IMR-90 (cell line): Measurements from ENCODE around the gene ETFB. TPM values are rescaled to one million over a fixed set of nuclear protein-coding genes. Genes with fewer than 3 reads are reported as not detected.

Source experiments
- ATAC-seq: fragments of 200-7000 bp; cut with Tn5 transposase; 2 replicates; pipeline ENCODE4 v1.9.1; 2020; ENCODE audit warnings: low read depth, mild to moderate bottlenecking, moderate library complexity
- BruUV-seq: library from RNA; stranded (reverse); fragments of 400-500 nt; replicated peaks from 2 replicates; lab custom pipeline; 2021; lab: Mats Ljungman, UMichigan
- CTCF ChIA-PET: fragments of 300-600 bp; formaldehyde crosslinking; extraction: SDS; loops from one replicate; lab custom pipeline; 2021; ENCODE audit warnings: antibody characterized with exemption; lab: Yijun Ruan, JAX
- POLR2A ChIA-PET: fragments of 300-600 bp; sonication (Branson Sonifier 250); formaldehyde crosslinking; loops from one replicate; lab custom pipeline; 2022; ENCODE audit warnings: antibody characterized with exemption; ENCODE audit not compliant: unreplicated experiment; lab: Charles Lee
- DNase-seq: peaks from one replicate; pipeline ENCODE4 v3.0.0; 2013
- H2AFZ ChIP-seq: replicated peaks from 2 replicates; pipeline ENCODE3; 2013; ENCODE audit warnings: low read length, mild to moderate bottlenecking; ENCODE audit not compliant: poor library complexity
- H2AK5ac ChIP-seq: 2 replicates; pipeline ENCODE4 v1.6.1; 2013; ENCODE audit warnings: low read depth, low read length, inconsistent platforms
- H2AK9ac ChIP-seq: replicated peaks from 2 replicates; pipeline ENCODE3; 2013; ENCODE audit warnings: mild to moderate bottlenecking, low read depth, low read length, moderate library complexity; ENCODE audit not compliant: poor library complexity
- H2BK120ac ChIP-seq: 2 replicates; pipeline ENCODE4 v1.6.1; 2013; ENCODE audit warnings: low read depth, low read length, inconsistent platforms
- H2BK15ac ChIP-seq: 3 replicates; pipeline ENCODE4 v1.6.1; 2013; ENCODE audit warnings: low read depth, low read length, inconsistent platforms
- H2BK20ac ChIP-seq: 2 replicates; pipeline ENCODE4 v1.6.1; 2013; ENCODE audit warnings: low read depth, mild to moderate bottlenecking, inconsistent platforms, low read length, moderate library complexity
- H2BK5ac ChIP-seq: 2 replicates; pipeline ENCODE4 v1.6.1; 2013; ENCODE audit warnings: mild to moderate bottlenecking, low read depth, low read length, inconsistent platforms; ENCODE audit not compliant: poor library complexity, severe bottlenecking
- H3K14ac ChIP-seq: replicated peaks from 2 replicates; pipeline ENCODE4 v1.6.1; 2013; ENCODE audit warnings: low read depth, low read length, inconsistent platforms
- H3K18ac ChIP-seq: 2 replicates; pipeline ENCODE4 v1.6.1; 2013; ENCODE audit warnings: low read depth, low read length, control low read depth
- H3K23ac ChIP-seq: 2 replicates; pipeline ENCODE4 v1.6.1; 2013; ENCODE audit warnings: low read depth, low read length, inconsistent platforms
- H3K27ac ChIP-seq: 2 replicates; pipeline ENCODE4 v1.5.1; 2013; ENCODE audit warnings: mild to moderate bottlenecking, control low read depth, low read length; ENCODE audit not compliant: insufficient read depth
- H3K27me3 ChIP-seq: 2 replicates; pipeline ENCODE4 v1.6.1; 2013; ENCODE audit warnings: low read length; ENCODE audit not compliant: control insufficient read depth, insufficient read depth
- H3K36me3 ChIP-seq: 2 replicates; pipeline ENCODE4 v1.6.1; 2013; ENCODE audit warnings: low read length, mixed read lengths; ENCODE audit not compliant: control insufficient read depth, insufficient read depth
- H3K4ac ChIP-seq: 2 replicates; pipeline ENCODE4 v1.6.1; 2013; ENCODE audit warnings: low read depth, low read length, inconsistent platforms
- H3K4me1 ChIP-seq: 2 replicates; pipeline ENCODE4 v1.6.1; 2013; ENCODE audit warnings: low read length, mixed read lengths; ENCODE audit not compliant: control insufficient read depth, insufficient read depth
- H3K4me2 ChIP-seq: 2 replicates; pipeline ENCODE4 v1.6.1; 2013; ENCODE audit warnings: low read depth, mild to moderate bottlenecking, control low read depth, low read length, moderate library complexity
- H3K4me3 ChIP-seq: 2 replicates; pipeline ENCODE4 v1.5.1; 2013; ENCODE audit warnings: low read depth, mild to moderate bottlenecking, control low read depth, low read length, moderate library complexity; ENCODE audit not compliant: insufficient read depth
- H3K56ac ChIP-seq: 2 replicates; pipeline ENCODE4 v1.6.1; 2013; ENCODE audit warnings: low read length, inconsistent platforms; ENCODE audit not compliant: insufficient read depth; ENCODE audit errors: extremely low read depth
- H3K79me1 ChIP-seq, 2 experiments: 2 replicates each; pipeline ENCODE4 v1.6.1; 2013; ENCODE audit warnings: low read length in 2 of 2, inconsistent platforms in 1 of 2, low read depth in 1 of 2
- H3K9ac ChIP-seq: 2 replicates; pipeline ENCODE4 v1.6.1; 2013; ENCODE audit warnings: low read depth, low read length, control low read depth
- H3K9me1 ChIP-seq: 2 replicates; pipeline ENCODE4 v1.6.1; 2013; ENCODE audit warnings: low read length, inconsistent platforms; ENCODE audit not compliant: insufficient read depth
- H3K9me3 ChIP-seq: 2 replicates; pipeline ENCODE4 v1.6.1; 2013; ENCODE audit warnings: low read length; ENCODE audit not compliant: control insufficient read depth, insufficient read depth
- H4K20me1 ChIP-seq: 2 replicates; pipeline ENCODE4 v1.6.1; 2013; ENCODE audit warnings: low read length, inconsistent platforms; ENCODE audit not compliant: insufficient read depth
- H4K5ac ChIP-seq: 2 replicates; pipeline ENCODE4 v1.6.1; 2013; ENCODE audit warnings: mild to moderate bottlenecking, low read depth, low read length, control low read depth
- H4K8ac ChIP-seq, 2 experiments: 2 replicates each; pipeline ENCODE4 v1.6.1; 2013; ENCODE audit warnings: low read depth in 2 of 2, low read length in 2 of 2, control low read depth in 1 of 2, inconsistent platforms in 1 of 2
- H4K91ac ChIP-seq: 2 replicates; pipeline ENCODE4 v1.6.1; 2013; ENCODE audit warnings: low read depth, low read length, inconsistent platforms; ENCODE audit not compliant: insufficient read depth
- BHLHE40 ChIP-seq: fragments of 150-350 bp; IDR thresholded peaks from 2 replicates; pipeline ENCODE4 v1.6.1; 2016; ENCODE audit warnings: mild to moderate bottlenecking, low read depth, low read length
- CEBPB ChIP-seq: IDR thresholded peaks from 2 replicates; pipeline ENCODE4 v1.6.1; 2012; ENCODE audit warnings: low read depth, low read length, improper control_type of control experiment
- FOS ChIP-seq: fragments of 150-350 bp; IDR thresholded peaks from 2 replicates; pipeline ENCODE4 v1.6.1; 2016; ENCODE audit warnings: low read depth, low read length
- MAFK ChIP-seq: IDR thresholded peaks from 2 replicates; pipeline ENCODE4 v1.6.1; 2012; ENCODE audit warnings: low read depth, low read length, improper control_type of control experiment
- NFE2L2 ChIP-seq: fragments of 150-350 bp; IDR thresholded peaks from 2 replicates; pipeline ENCODE4 v1.6.1; 2016; ENCODE audit warnings: low read depth, mild to moderate bottlenecking, low read length
- POLR2A ChIP-seq: IDR thresholded peaks from 2 replicates; pipeline ENCODE4 v1.6.1; 2012; ENCODE audit warnings: mild to moderate bottlenecking, low read depth, low read length
- RAD21 ChIP-seq: IDR thresholded peaks from 2 replicates; pipeline ENCODE4 v1.6.1; 2012; ENCODE audit warnings: low read length, improper control_type of control experiment
- RCOR1 ChIP-seq: IDR thresholded peaks from 2 replicates; pipeline ENCODE4 v1.6.1; 2012; ENCODE audit warnings: mild to moderate bottlenecking, low read length, improper control_type of control experiment; ENCODE audit not compliant: insufficient replicate concordance
- RFX5 ChIP-seq: IDR thresholded peaks from 2 replicates; pipeline ENCODE4 v1.8.0; 2012; ENCODE audit warnings: low read depth, mild to moderate bottlenecking, low read length, moderate library complexity
- SMC3 ChIP-seq: fragments of 150-350 bp; IDR thresholded peaks from 2 replicates; pipeline ENCODE4 v1.6.1; 2016; ENCODE audit warnings: low read depth, mild to moderate bottlenecking, antibody characterized with exemption, low read length, moderate library complexity
- WGBS, 2 experiments: methylation state at CpG; one replicate each; pipeline versions ENCODE4 v1.1.5 to v1.1.7; 2013; ENCODE audit warnings: missing lambda C conversion rate in 2 of 2; ENCODE audit not compliant: insufficient read length in 1 of 2; ENCODE audit errors: extremely low coverage in 2 of 2; 5-methylcytosine and 5-hydroxymethylcytosine counted together
- dilution Hi-C: fragments of 300-500 bp; cut with HindIII; formaldehyde crosslinking; loops from one replicate; pipeline ENCODE4 v1.14.3; 2018; ENCODE audit warnings: low sequenced_read_pairs; ENCODE audit not compliant: unreplicated experiment
- in situ Hi-C: fragments of 300-500 bp; cut with MboI; formaldehyde crosslinking; loops from 3 replicates; pipeline ENCODE4 v1.14.3; 2019; ENCODE audit warnings: low sequenced_read_pairs, inconsistent platforms, mixed read lengths
- intact Hi-C: fragments of 100-400 bp; cut with micrococcal nuclease; formaldehyde crosslinking; loops from 2 replicates; pipeline ENCODE4 v1.10.0; 2022
- polyA plus RNA-seq, 3 experiments: library from polyadenylated mRNA; depleted of rRNA; stranded (reverse); fragments of >200 nt; gene quantifications; 2 replicates each; pipeline ENCODE4 v1.2.3, GENCODE V29; 2012; ENCODE audit warnings: low replicate concordance in 1 of 3
- total RNA-seq: library from RNA; depleted of rRNA; stranded (reverse); fragments of >200 nt; gene quantifications from 2 replicates; pipeline ENCODE4 v1.2.3, GENCODE V29; 2012
- TF ChIP-seq, protein P1 (sequence below): fragments of 150-350 bp; IDR thresholded peaks from 2 replicates; pipeline ENCODE4 v1.6.1; 2016; ENCODE audit warnings: low read depth, mild to moderate bottlenecking, low read length, moderate library complexity, borderline replicate concordance
- TF ChIP-seq, protein P2 (sequence below): conservative IDR thresholded peaks from 2 replicates; pipeline ENCODE4 v1.5.1; 2012; ENCODE audit warnings: mild to moderate bottlenecking, low read depth, low read length, improper control_type of control experiment

Gene ETFB
- total and polyA plus RNA-seq, 2 of the 4 experiments (the other 2 are of a cell fraction): 141 to 166 TPM

DNA sequence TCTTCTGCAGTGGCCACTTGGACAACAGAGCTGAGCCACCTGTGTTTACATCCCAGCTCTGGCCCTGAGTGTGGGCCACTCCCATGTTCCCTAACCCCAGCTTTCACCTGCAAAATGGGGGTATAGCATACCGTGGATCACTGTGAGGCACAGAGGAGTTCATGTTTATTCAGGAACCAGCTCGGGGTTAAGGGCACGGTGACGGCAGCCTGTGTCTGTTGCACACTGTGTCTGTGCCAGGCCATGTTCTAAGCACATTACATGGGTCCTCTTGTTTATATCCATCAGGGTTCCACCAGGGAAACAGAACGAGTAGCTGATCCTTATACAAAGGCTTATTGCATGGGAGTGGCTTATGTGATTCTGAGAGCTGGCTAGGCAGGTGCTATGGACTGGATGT, 68.8 kb downstream of the ETFB start:
- ChIA-PET CTCF (no interaction called here), POLR2A (no interaction called here)
- WGBS, 2 experiments: no CpG with 5 or more reads among the region's 5 CpGs
- no peak overlapping the region for H2BK120ac ChIP-seq
- peaks cover 2% of the 10 kb centered on the region; the same call in 1 of the 2 replicates for H3K9me3 ChIP-seq
- no peak overlapping the region for H4K5ac ChIP-seq
- no peak for TF ChIP-seq FOS
- TF ChIP-seq SMC3: no peak
- TF ChIP-seq CEBPB: no peak
- TF ChIP-seq RAD21: no peak
- TF ChIP-seq NFE2L2: no peak
- TF ChIP-seq, protein P1, sequence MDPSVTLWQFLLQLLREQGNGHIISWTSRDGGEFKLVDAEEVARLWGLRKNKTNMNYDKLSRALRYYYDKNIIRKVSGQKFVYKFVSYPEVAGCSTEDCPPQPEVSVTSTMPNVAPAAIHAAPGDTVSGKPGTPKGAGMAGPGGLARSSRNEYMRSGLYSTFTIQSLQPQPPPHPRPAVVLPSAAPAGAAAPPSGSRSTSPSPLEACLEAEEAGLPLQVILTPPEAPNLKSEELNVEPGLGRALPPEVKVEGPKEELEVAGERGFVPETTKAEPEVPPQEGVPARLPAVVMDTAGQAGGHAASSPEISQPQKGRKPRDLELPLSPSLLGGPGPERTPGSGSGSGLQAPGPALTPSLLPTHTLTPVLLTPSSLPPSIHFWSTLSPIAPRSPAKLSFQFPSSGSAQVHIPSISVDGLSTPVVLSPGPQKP: no peak
- no peak for TF ChIP-seq RFX5
- no peak for TF ChIP-seq POLR2A
- no peak for TF ChIP-seq RCOR1
- no peak for TF ChIP-seq BHLHE40
- TF ChIP-seq MAFK: no peak
- TF ChIP-seq, protein P2, sequence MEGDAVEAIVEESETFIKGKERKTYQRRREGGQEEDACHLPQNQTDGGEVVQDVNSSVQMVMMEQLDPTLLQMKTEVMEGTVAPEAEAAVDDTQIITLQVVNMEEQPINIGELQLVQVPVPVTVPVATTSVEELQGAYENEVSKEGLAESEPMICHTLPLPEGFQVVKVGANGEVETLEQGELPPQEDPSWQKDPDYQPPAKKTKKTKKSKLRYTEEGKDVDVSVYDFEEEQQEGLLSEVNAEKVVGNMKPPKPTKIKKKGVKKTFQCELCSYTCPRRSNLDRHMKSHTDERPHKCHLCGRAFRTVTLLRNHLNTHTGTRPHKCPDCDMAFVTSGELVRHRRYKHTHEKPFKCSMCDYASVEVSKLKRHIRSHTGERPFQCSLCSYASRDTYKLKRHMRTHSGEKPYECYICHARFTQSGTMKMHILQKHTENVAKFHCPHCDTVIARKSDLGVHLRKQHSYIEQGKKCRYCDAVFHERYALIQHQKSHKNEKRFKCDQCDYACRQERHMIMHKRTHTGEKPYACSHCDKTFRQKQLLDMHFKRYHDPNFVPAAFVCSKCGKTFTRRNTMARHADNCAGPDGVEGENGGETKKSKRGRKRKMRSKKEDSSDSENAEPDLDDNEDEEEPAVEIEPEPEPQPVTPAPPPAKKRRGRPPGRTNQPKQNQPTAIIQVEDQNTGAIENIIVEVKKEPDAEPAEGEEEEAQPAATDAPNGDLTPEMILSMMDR: no peak
- H2BK15ac ChIP-seq: no peak overlapping the region
- H3K4me2 ChIP-seq: no peak overlapping the region
- no peak overlapping the region for H3K4me3 ChIP-seq
- no peaks in the 10 kb centered on the region for H4K20me1 ChIP-seq
- H3K4ac ChIP-seq: no peak overlapping the region
- H3K14ac ChIP-seq: no peak overlapping the region
- H4K91ac ChIP-seq: no peak overlapping the region
- no peaks in the 10 kb centered on the region for H3K9me1 ChIP-seq
- no peak overlapping the region for H4K8ac ChIP-seq
- DNase-seq (no peak), ATAC-seq (no peak)
- no TSS peak for BruUV-seq
- H2BK5ac ChIP-seq: no peak overlapping the region
- no peak overlapping the region for H2AFZ ChIP-seq
- no peak overlapping the region for H3K56ac ChIP-seq
- no peak overlapping the region for H3K27ac ChIP-seq
- H3K9ac ChIP-seq: no peak overlapping the region
- no peak overlapping the region for H3K18ac ChIP-seq
- no peaks in the 10 kb centered on the region for H3K79me1 ChIP-seq
- no peaks in the 10 kb centered on the region for H3K4me1 ChIP-seq
- no peaks in the 10 kb centered on the region for H3K27me3 ChIP-seq
- H3K23ac ChIP-seq: no peak overlapping the region
- no peak overlapping the region for H2AK9ac ChIP-seq
- H3K36me3 ChIP-seq: no peaks in the 10 kb centered on the region
- no peak overlapping the region for H2BK20ac ChIP-seq
- H2AK5ac ChIP-seq: no peak overlapping the region
- in situ Hi-C loops (no loop called here), intact Hi-C loops (no loop called here), dilution Hi-C loops (no loop called here)
